AG04449 (cell line): ENCODE measurements around the gene KCNIP1.

Experiments
- CTCF ChIA-PET: fragments of 350-600 bp; formaldehyde crosslinking; extraction: SDS; loops from one replicate; lab custom pipeline; 2021; ENCODE audit warnings: antibody characterized with exemption; lab: Yijun Ruan, JAX
- POLR2A ChIA-PET: fragments of 400-600, 350-600 bp; formaldehyde crosslinking; extraction: SDS; loops from one replicate; lab custom pipeline; 2020; ENCODE audit warnings: antibody characterized with exemption, inconsistent platforms; lab: Yijun Ruan, JAX
- DNase-seq: peaks from one replicate; pipeline ENCODE4 v3.0.0-alpha.2; 2010; ENCODE audit warnings: low read depth, low spot score
- H3K4me3 ChIP-seq: 2 replicates; pipeline ENCODE4 v1.5.1; 2011; ENCODE audit warnings: low read depth, mild to moderate bottlenecking, control low read depth, low read length
- CTCF ChIP-seq: IDR thresholded peaks from one replicate; pipeline ENCODE4 v1.5.1; 2011; ENCODE audit warnings: mild to moderate bottlenecking, moderate library complexity, low read length, control low read depth, inconsistent platforms; ENCODE audit not compliant: insufficient read depth; ENCODE audit errors: missing control alignments

The KCNIP1 gene

GRCh38 chr5:170599756-170600155 is 95.9 kb downstream of the KCNIP1 start:
- DNase-seq: no peak
- ChIA-PET POLR2A (no interaction called here), CTCF (interaction anchor here (0.8 to 1.4 kb wide), 5 partner anchors 26 to 333 kb away, joined by 3 to 4 read pairs (median 3); no protein-coding TSS in a partner anchor)
- no peak for TF ChIP-seq CTCF
- no peak overlapping the region for H3K4me3 ChIP-seq

- ChIA-PET CTCF (interaction anchor here (0.8 to 1.2 kb wide), 2 partner anchors 32 to 166 kb away, joined by 3 read pairs; no protein-coding TSS in a partner anchor), POLR2A (no interaction called here)
- DNase-seq: no peak
- no peak overlapping the region for H3K4me3 ChIP-seq
- TF ChIP-seq CTCF: no peak
Observed at GRCh38 chr5:170601619-170602018, 97.8 kb downstream of the KCNIP1 start.

GRCh38 chr5:170603109-170603508 is 99.3 kb downstream of the KCNIP1 start:
- CTCF ChIA-PET: interaction anchor here (0.9 to 1.7 kb wide), 6 partner anchors 10 to 336 kb away, joined by 3 to 5 read pairs (median 4); no protein-coding TSS in a partner anchor

GRCh38 chr5:170603578-170604565 is 100.1 kb downstream of the KCNIP1 start:
- ChIA-PET CTCF (interaction anchor here (1.2 to 1.7 kb wide), 6 partner anchors 20 to 169 kb away, joined by 3 to 6 read pairs (median 5); no protein-coding TSS in a partner anchor), POLR2A (no interaction called here)
- DNase-seq: no peak
- TF ChIP-seq CTCF: peak; percentile 56
- H3K4me3 ChIP-seq: no peak overlapping the region

More at GRCh38 chr5:170603109-170603508, 99.3 kb downstream of the KCNIP1 start:
- no peak for TF ChIP-seq CTCF
- no peak for DNase-seq
- H3K4me3 ChIP-seq: no peak overlapping the region
- POLR2A ChIA-PET: no interaction called here

- no peak for DNase-seq
- POLR2A ChIA-PET: no interaction called here
- CTCF ChIA-PET: interaction anchor here (1.0 kb wide), 1 partner anchor 17 kb away, joined by 3 read pairs; no protein-coding TSS in a partner anchor
- no peak for TF ChIP-seq CTCF
- H3K4me3 ChIP-seq: no peak overlapping the region
Observed at GRCh38 chr5:170606941-170607340, 103.1 kb downstream of the KCNIP1 start.
